Left forelimb (tissue), 1 donor: ENCODE measurements around the gene TRPM2.

Experiments used
- DNase-seq: peaks from one replicate; pipeline ENCODE4 v3.0.0-alpha.2; 2018; ENCODE audit warnings: low spot score

The TRPM2 gene

DNA sequence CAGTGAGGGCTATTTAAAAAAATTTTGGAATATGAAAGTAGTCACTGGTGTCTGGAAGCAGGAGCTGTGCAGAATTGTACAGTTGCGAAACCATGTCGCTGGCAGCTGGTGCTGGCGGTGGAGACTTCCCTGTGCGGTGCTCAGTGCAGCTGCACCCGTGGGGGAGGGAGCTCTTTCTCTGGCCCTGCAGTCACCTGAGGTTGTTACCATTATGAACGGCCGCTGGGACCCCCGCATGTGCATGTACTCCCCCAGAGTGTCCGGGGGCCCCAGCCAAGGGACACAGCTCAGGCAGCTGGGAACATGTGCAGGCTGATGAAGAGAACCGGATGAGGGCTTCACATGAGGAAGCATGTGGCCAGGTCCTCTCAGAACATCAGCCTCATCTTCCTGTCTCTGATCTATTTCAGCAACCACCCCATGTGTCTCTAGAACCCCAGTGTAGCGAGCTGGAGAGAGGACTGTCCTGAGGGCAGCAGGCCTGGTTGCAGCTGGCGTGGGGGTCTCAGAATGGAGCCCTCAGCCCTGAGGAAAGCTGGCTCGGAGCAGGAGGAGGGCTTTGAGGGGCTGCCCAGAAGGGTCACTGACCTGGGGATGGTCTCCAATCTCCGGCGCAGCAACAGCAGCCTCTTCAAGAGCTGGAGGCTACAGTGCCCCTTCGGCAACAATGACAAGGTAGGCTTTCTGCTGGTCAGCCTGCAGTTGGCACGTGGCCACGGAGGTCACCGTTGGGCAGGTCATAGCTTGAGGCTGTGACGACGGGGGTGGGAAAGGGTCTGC, at the start of gene TRPM2:
Gene TRPM2, plus strand, starts transcription at position 431 of the 780 bp plus-strand sequence. Its CDS starts 80 bp downstream, at position 511.
- no peak for DNase-seq

DNA sequence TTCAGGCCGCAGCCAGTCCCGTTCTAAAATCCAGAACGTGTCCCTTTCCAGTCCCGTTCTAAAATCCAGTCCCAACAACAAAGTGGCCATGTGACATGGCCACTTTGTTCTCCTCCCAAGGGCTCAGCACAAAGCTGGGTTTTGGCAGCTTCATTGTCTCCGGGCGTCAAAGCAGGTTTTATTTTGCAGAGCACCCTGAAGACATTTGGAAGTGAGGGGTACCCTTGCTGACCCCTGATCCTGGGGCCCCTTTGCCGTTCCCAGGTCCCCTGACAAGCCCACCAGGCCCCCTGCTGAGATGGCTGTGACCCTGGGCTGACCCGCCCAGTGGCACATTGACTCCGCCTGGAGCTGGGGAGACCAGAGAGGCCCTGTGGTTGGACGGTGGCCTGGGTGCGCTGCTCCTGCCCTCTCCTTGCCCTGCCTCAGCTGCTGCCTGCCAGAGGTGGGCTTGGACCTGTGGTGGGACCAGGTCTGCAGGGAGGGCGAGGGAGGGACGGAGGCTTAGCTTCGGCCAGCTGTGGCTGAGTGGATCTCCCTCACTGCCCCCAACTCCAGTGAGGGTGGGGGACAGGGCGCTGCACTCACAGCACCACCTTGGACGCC, 49.3 kb upstream of the TRPM2 start:
- no peak for DNase-seq

DNA sequence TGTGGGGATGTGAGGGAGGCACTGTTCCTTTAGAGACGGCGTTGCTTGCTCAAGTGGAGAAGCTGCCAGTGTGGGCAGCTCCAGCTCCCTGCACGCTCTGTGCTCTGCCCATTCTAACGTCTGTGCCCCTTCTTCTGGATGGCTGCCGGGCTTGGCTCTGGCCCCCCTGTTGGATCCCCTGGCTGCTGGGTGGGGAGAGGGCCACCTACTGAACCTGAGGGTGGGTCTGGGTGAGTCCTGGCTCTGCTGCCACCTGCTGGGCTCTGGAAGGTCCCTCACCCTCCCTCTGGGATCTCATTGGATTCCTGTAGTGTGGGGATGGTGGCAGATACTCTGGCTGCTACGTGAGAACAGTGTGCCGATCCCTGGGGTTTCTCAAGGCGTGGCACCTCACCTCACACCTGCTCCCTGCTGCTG, 48.5 kb upstream of the TRPM2 start:
- no peak for DNase-seq

DNA sequence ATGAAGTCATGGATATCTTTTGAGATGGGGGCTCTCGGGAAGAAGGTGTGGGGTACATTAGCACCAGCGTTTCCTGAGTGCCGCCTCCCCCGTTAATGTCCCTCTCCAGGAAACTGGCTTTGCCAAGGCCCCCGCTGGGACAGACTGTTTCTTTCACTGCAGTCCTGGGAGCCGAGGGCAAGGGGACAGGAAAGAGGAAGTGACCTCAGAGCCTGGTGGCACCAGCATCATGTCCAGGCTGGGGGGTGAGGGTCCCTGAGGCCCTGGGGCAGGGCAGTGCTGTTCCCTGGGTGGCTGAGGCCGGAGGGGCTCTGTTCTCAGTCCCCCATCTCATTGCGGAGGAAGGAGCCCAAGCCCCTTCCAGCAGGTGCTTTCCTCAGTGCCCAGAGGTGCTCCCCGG, 47.7 kb upstream of the TRPM2 start:
- no peak for DNase-seq

DNA sequence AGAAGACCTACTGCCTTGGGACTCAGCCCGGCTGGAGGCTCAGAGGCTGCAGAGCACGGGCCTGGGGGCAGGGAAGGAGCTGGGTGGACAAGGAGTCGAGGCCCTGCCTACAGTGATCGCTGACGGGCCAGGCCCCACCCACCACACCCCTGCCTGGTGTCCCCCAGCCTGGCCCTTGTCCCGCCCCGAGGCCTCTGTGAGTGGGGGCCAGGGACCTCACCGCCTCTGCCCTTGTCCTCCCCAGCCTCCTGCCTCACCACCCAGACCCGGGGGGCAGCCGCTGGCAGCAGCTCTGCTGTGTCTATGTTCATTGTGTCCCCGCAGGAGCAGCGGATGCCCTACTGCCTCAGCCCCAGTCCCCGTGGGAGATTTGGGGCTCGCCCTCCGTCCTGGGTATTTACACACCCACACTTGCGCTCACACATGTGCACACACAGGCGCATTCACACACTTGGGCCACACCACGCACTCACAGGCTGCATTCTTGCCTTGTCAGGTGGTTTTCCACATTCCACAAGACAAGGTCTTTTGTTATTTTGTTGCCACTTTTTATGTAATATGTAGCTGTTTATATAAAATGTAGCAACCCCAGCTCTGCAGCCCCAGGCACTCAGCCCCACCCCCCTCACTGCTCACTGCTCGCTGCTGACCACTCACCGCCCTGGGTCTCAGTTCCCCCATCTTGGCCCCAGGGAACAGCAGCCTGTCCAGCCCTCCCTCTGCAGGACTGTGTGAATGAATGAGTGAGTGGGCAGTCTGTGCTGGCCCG, 46.3 kb upstream of the TRPM2 start:
- no peak for DNase-seq

DNA sequence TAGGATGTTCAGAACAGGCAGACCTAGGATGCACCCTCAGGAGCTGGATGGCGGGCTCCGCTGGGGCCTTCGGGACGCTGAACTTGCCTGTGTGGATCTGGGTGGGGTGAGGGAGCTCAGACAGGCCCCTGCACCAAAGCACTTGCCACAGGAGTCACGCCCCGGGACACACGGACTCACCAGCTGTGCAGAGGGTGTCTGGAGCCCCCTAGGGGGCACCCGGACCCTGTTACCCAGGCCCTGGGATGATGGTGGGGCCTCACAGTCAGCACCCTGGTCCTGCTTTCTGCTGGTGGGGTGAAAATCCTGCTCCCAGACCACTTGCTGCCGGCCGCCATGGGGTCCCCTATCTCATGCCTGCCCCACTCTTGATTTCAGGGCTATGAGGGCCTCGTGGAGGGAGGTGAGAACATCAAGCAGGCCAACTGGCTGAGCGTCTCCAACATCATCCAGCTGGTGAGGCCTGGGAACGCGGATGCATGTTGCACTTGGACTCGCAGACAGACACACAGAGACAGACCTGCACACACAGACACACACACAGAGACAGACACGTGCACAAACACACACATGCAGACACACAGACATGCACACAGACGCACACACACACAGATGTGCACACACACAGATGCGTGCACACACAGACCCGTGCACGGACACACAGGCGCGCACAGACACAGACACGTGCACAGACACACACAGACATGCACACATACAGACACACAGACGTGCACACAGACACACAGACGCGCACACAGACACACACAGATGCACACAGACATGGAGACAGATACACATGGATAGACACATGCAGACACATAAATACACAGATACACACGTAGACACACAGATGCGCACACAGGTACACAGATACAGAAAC, 42.6 kb upstream of the TRPM2 start:
- DNase-seq, result no peak

DNA sequence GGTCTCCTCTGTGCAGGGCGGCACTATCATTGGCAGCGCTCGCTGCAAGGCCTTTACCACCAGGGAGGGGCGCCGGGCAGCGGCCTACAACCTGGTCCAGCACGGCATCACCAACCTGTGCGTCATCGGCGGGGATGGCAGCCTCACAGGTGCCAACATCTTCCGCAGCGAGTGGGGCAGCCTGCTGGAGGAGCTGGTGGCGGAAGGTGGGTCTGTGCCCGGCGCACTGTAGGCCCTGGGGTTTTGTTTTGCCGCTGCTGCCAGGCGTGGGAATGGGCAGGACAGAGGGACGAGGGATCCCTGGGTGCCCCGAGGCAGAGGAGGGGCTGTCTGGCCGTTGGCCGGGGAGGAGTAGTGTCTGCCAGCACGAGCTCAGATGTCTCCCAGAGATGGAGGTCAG, 41.3 kb upstream of the TRPM2 start:
- DNase-seq, result no peak

DNA sequence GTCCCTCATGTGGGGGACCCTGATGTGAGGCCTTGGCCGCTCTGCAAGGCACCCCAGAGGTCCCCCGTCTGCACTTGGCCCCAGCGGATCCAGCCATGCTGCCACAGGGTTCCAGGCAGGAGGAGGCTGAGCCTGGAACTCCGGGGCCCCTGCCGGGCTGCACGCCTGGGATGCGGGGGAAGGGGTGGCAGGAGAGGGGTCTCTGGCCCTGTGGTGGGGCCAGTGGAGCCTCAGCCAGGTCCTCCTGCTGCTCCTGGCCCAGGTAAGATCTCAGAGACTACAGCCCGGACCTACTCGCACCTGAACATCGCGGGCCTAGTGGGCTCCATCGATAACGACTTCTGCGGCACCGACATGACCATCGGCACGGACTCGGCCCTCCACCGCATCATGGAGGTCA, 40.7 kb upstream of the TRPM2 start:
- DNase-seq, result no peak

DNA sequence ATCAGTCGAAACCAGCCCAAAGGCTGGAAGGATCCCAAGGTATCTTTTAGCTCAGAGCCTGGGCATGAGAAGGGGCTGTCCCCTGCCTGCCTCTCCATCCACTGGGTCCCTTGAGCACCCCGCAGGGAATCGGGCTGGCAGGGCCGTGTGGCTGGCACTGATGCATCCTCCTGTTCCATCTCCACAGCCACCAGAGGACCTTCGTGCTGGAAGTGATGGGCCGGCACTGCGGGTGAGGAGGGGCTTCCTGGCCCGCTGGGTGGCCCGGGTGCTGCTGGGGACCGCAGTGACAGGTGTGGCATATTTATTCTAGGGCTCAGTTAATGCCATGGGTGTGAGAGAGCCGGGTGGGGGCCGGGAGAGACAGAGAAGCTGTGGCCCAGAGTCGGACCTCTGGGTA, 40.0 kb upstream of the TRPM2 start:
- no peak for DNase-seq

DNA sequence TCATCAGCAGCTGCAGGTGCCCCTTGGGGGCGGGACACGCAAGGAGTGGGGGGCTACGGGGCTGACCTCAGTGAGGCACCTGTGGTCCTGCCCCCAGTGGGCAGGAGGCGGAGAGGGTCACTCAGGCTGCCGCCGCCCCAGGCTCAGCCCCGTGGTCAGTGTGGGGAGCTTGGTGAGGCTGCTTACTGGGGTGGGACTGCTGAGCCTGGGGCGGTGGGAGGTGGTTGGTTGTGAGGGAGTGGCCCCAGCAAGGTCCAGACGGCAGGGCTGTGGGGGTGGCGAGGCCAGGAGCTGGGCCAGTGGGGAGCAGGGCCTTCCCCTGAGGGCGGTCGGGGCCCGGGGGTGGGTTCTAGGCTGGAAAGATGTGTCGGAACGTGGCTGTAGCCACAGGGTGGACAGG, 39.3 kb upstream of the TRPM2 start:
- no peak for DNase-seq

DNA sequence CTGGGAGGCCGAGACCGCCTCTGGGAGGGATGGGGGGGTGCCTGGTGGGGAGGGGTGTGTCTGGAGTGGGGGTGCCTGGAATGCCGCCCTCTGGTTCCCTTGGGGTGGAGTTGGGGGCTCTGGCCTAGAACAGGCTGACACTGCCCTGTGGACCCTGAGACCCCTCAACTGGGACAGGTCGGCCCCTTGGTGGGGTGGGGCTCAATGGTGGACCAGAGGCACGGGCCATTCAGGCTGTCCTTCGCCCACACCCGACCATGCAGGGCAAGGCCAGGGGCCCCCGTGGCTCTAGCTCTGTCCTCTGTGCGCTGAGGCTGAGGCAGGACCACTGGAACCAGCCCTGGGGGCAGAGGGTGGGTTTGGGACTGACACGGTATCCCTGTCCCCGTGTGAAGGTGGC, 38.9 kb upstream of the TRPM2 start:
- no peak for DNase-seq

DNA sequence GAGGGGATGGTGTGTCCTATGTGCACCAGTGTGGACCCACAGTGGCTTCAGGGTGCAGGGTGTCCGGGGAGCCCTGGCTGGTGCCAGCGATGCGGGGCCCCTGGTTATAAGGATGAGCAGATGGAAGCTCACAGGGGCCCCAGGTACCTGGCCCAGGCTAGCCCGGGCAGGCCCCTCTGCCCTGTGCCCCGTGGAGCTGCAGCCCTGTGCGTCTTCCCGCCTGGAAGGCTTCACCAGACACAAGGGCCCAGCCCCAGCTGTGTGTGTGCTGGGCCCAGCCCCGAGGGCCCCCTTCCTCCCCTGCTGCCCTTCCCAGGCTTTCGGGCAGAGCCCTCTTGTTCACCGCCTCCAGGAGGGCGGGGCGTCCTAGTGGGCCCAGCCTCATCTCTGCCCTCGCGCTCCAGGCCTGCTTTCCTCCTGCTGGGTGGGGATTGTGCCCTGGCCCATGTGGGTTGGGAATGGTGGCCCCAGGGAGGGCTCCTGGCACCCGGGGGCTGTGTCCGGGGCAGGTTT, 37.7 kb upstream of the TRPM2 start:
- no peak for DNase-seq

DNA sequence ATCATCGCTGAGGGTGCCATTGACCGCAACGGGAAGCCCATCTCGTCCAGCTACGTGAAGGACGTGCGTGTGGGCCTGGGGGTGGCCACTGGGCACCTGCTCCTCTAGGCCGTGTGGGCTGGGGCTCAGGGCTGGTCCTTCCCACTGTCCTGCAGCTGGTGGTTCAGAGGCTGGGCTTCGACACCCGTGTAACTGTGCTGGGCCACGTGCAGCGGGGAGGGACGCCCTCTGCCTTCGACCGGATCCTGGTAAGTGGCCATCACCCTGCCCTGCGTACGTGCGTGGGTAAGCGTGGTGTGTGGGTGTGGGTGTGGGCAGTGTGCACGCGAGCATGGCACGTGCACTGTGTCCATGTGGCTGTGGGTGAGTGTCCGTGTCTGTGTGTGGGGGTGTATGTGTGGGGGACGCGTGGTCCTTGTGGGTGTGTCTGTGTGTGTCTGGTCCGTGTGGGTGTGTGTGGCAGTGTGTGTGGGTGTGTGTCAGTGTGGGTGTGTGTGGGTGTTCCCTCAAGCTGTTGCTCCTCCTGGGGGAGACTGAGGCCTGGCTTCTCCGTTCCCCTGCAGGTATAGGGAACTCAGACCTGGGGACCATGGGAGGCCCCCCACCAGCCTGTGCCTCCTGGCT, 37.0 kb upstream of the TRPM2 start:
- DNase-seq, result no peak

DNA sequence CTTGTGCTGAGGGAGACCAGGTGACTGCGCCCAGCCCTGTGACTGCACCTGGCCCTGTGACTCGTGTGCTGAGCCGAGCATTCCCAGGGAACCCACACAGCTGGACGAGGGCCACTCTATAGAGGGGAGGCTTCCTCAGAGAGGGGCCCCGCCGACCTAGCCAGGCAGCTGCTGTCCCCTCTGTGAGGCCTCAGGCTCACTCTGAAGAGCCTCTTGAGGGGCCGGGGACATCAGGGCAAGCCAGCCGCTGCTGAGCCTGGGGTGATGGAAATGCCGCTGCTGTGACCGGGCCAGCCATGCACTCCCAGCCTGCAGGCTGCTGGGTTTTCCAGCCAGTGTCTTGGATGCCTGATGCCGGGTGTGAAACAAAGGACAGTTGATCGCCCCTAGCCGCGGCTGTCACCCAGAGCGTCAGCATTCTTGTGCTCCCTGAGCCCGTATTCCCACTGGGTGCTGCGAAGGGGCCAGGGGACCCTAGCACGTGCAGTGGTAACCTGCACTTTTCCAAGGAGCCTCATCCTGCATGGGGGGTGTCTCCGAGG, 36.1 kb upstream of the TRPM2 start:
- no peak for DNase-seq

DNA sequence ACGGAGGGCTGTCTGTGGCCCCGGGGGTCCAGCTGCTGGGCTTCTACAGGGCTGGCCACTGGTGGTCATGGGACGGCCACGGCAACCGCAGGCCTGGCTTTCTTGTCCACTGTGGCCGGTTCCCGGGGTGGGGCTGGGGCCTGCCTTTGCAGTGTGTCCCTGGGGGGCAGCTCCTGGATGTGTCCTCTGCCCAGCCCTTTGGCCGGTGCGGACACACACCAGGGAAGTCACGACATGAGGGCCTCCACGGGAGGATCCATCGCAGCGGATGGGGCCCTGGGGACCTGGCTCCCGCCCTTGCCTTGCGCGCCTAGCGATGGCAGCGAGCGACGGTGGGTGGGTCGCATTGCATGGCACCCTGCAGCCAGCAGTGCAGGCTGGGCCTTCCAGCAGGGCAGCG, 35.5 kb upstream of the TRPM2 start:
- no peak for DNase-seq

DNA sequence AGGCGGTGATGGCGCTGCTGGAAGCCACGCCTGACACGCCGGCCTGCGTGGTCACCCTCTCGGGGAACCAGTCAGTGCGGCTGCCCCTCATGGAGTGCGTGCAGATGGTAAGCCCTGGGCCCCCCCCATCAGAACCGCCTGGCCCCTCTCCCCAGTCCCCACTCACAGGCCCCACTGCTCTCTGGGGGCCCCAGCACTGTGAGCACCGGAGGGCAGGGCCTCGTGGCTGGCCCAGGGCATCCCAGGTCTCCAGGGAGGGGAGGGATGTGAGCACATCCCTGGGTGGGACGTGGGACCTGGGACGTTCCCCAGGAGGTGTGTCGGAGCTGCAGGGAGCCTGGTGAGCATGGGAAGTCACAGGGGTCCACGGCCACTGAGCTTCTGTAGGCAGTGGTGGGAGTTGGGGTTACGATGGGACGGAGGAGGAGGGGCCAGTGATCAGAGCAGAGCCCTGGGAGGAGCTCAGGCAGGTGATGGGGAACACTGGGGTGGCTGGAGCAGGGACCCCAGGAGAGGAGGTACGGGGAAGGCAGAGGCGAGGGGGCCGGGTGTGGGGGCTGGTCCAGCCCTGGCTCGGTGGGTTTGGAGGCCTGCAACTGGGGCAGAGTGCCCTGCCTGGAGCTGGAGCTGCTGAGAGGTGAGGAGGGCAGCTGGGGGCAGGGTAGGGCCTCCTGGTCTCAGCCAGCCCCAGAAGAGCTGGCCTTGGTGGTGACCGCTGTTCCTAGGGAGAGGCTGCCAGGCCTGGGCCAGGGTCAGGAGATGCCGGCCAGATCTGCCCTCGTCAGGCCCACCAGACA, 34.7 kb upstream of the TRPM2 start:
- DNase-seq, result no peak

DNA sequence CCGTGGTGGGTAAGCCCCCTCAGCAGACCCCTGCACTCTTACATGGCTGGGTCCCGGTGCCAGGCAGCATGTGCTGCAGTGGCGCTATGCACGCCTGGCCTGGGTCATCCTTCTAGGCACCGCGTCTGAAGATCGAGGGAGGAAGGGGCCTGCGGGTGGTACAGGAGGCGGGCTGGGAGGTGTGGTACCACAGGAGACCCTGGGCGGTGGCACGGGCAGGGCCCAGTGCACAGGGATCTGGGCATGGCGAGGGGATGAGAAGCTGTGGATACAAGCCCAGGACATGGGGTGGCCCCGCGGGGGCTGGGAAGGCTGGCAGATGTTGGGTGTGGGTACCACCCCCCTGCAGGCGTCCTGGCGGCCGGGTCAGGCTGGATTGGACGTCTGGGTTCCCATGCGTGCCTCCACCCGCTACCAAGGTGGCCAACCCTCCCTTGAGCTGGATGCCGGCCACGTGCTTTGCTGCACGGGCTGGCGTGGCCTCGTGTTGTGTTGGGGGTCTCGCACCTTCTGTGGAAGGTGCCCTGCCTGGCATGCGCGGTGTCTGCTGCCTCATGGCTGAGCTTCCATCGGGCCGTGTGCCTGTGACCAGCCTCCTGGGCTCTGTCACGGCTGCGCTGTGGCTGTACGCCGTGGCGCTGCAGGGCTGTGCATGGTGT, 33.9 kb upstream of the TRPM2 start:
- DNase-seq, result no peak

DNA sequence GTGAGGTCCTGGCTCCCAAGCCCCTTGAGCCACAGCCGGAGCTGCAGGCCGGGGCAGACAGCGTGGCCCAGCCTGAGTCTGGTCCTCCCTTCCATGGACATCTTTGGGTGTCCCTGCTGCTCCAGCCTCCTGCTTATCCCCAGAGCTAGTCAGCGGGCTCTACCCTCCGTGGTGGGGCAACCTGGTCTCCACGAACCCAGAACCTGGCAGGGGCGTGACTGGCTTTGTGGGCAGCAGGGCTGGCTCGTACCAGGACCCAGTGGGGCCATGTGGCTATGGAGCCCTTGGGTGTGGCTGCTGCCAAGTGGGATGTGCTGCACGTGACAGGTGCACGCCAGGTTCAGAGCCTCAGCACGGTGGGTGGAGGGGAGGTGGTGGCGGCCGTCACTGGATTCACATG, 32.6 kb upstream of the TRPM2 start:
- DNase-seq, result no peak

DNA sequence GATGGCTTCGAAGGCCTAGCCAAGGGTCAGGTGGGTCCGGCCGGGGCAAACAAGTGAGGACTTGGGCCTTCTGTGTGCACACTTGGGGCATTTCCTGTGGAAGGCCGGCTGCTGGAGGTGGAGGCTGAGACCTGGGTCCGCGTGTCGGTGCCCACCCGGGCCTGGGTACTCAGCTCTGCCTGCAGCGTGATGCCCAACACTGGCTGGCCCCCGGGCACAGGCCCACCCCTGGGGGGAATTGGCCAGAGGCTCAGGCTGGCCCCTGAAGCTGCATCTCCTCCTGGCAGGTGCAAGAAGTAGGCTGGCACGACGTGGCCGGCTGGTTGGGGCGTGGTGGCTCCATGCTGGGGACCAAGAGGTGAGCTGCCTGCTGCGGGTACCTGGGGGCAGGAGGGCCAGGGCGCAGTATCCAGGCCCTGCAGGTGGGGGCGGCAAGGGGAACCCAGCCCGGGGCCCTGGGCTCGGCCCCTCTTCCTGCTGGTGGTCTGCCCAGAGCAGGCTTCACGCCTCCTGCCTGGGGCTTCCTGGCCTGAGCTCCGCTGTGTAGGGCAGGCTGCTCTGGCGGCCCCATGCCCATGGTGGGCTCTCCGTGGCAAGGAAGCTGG, 31.5 kb upstream of the TRPM2 start:
- DNase-seq, result no peak
